NCI-H128 (cell line): ENCODE results near the gene ZBTB20.

Source experiments
- DNase-seq: peaks from one replicate; lab custom pipeline; 2025; ENCODE audit not compliant: unreplicated experiment; lab: John Stamatoyannopoulos, UW

Gene ZBTB20

GRCh38 chr3:114929971-114930732 is 216.9 kb downstream of the ZBTB20 start:
- no peak for DNase-seq

GRCh38 chr3:114928989-114929640 is 218.0 kb downstream of the ZBTB20 start:
- no peak for DNase-seq

- DNase-seq = no peak
Measured at GRCh38 chr3:114904633-114905032, 242.5 kb downstream of the ZBTB20 start.

GRCh38 chr3:114903213-114903612 is 243.9 kb downstream of the ZBTB20 start:
- DNase-seq = no peak

GRCh38 chr3:114902691-114903101 is 244.4 kb downstream of the ZBTB20 start:
- DNase-seq = no peak

GRCh38 chr3:114900908-114901307 is 246.2 kb downstream of the ZBTB20 start:
- no peak for DNase-seq

GRCh38 chr3:114899186-114899931 is 247.7 kb downstream of the ZBTB20 start:
- DNase-seq = peak; percentile 89

- no peak for DNase-seq
Measured at GRCh38 chr3:114896978-114897377, 250.1 kb downstream of the ZBTB20 start.

GRCh38 chr3:114893361-114893760 is 253.7 kb downstream of the ZBTB20 start:
- DNase-seq = no peak

- DNase-seq = no peak
Measured at GRCh38 chr3:114892880-114893279, 254.2 kb downstream of the ZBTB20 start.

GRCh38 chr3:114892131-114892879 is 254.8 kb downstream of the ZBTB20 start:
- peak; percentile 41 for DNase-seq

- no peak for DNase-seq
Measured at GRCh38 chr3:114887806-114888205, 259.3 kb downstream of the ZBTB20 start.

- no peak for DNase-seq
Measured at GRCh38 chr3:114886905-114887304, 260.2 kb downstream of the ZBTB20 start.

- DNase-seq = no peak
Measured at GRCh38 chr3:114884213-114884923, 262.7 kb downstream of the ZBTB20 start.

GRCh38 chr3:114880078-114880477 is 267.0 kb downstream of the ZBTB20 start:
- DNase-seq = no peak

GRCh38 chr3:114879059-114880031 is 267.7 kb downstream of the ZBTB20 start:
- peak; percentile 46 for DNase-seq

- no peak for DNase-seq
Measured at GRCh38 chr3:114878114-114878839, 268.8 kb downstream of the ZBTB20 start.

- no peak for DNase-seq
Measured at GRCh38 chr3:114877378-114878113, 269.5 kb downstream of the ZBTB20 start.
